A673 (cell line): Measurements from ENCODE around the gene KANTR. TPM values are rescaled to one million over a fixed set of nuclear protein-coding genes. Genes with fewer than 3 reads are reported as not detected.

Experiments used
- BruUV-seq: library from RNA; stranded (reverse); fragments of 400-500 nt; replicated peaks from 2 replicates; lab custom pipeline; 2021; lab: Mats Ljungman, UMichigan
- CTCF ChIA-PET: fragments of 300-600 bp; sonication (Branson Sonifier 250); formaldehyde crosslinking; loops from one replicate; lab custom pipeline; 2022; ENCODE audit warnings: antibody characterized with exemption; lab: Charles Lee
- POLR2A ChIA-PET: fragments of 300-600 bp; sonication (Branson Sonifier 250); formaldehyde crosslinking; loops from one replicate; lab custom pipeline; 2022; ENCODE audit warnings: antibody characterized with exemption; ENCODE audit not compliant: low non-redundant PET; lab: Charles Lee
- DNase-seq: peaks from one replicate; pipeline ENCODE4 v3.0.0-alpha.2; 2015; ENCODE audit warnings: low spot score
- H3K27ac ChIP-seq: fragments of 200-600 bp; sonication (generic); 2 replicates; pipeline ENCODE4 v1.5.1; 2016; ENCODE audit warnings: mixed run types, low read depth, mild to moderate bottlenecking, mixed read lengths, antibody characterized with exemption, low read length; ENCODE audit not compliant: poor library complexity, severe bottlenecking
- H3K27me3 ChIP-seq: fragments of 200-600 bp; sonication (generic); replicated peaks from 2 replicates; pipeline ENCODE4 v1.6.1; 2017; ENCODE audit warnings: mixed run types, low read depth, mild to moderate bottlenecking, mixed read lengths, antibody characterized with exemption, low read length; ENCODE audit not compliant: insufficient read depth, poor library complexity
- H3K36me3 ChIP-seq: fragments of 200-600 bp; sonication (generic); 2 replicates; pipeline ENCODE4 v1.6.1; 2016; ENCODE audit warnings: mixed run types, mild to moderate bottlenecking, mixed read lengths, antibody characterized with exemption, low read length; ENCODE audit not compliant: insufficient read depth, poor library complexity, severe bottlenecking
- H3K4me1 ChIP-seq: fragments of 200-600 bp; sonication (generic); 2 replicates; pipeline ENCODE4 v1.6.1; 2017; ENCODE audit warnings: mixed run types, mild to moderate bottlenecking, mixed read lengths, antibody characterized with exemption, low read length; ENCODE audit not compliant: insufficient read depth, poor library complexity, severe bottlenecking
- H3K4me3 ChIP-seq: fragments of 200-600 bp; sonication (generic); 2 replicates; pipeline ENCODE4 v1.5.1; 2016; ENCODE audit warnings: low read depth, mixed run types, mild to moderate bottlenecking, mixed read lengths, low read length; ENCODE audit not compliant: poor library complexity, severe bottlenecking
- H3K9me3 ChIP-seq: fragments of 200-600 bp; sonication (generic); 2 replicates; pipeline ENCODE4 v1.6.1; 2016; ENCODE audit warnings: mixed run types, low read depth, mild to moderate bottlenecking, mixed read lengths, antibody characterized with exemption, low read length; ENCODE audit not compliant: poor library complexity, severe bottlenecking
- CTCF ChIP-seq: fragments of 300-800, 200-600 bp; sonication (generic); conservative IDR thresholded peaks from 2 replicates; pipeline ENCODE4 v1.5.1; 2017; ENCODE audit warnings: low read depth, mild to moderate bottlenecking, antibody characterized with exemption, low read length, moderate library complexity, mixed read lengths
- EZH2 ChIP-seq: fragments of 200-600 bp; sonication (generic); IDR thresholded peaks from 2 replicates; pipeline ENCODE4 v1.6.1; 2017; ENCODE audit warnings: borderline replicate concordance, low read depth, mild to moderate bottlenecking, mixed read lengths, antibody characterized with exemption, low read length; ENCODE audit not compliant: poor library complexity, severe bottlenecking
- intact Hi-C: fragments of 100-400 bp; cut with micrococcal nuclease; formaldehyde crosslinking; loops from one replicate; pipeline ENCODE4 v1.10.0; 2022; ENCODE audit not compliant: unreplicated experiment
- total RNA-seq: library from RNA; stranded (reverse); gene quantifications from 2 replicates; pipeline ENCODE4 v1.2.3, GENCODE V29; 2021

KANTR gene
- total RNA-seq, 1 experiment from 2014 or later, result 15.4 TPM

GRCh38 chrX:53055244-53055849 is 38.6 kb upstream of the KANTR start:
- no TSS peak for BruUV-seq
- no peaks in the 10 kb centered on the region for H3K4me1 ChIP-seq
- CTCF ChIA-PET, result no interaction called here
- H3K27me3 ChIP-seq, result no peaks in the 10 kb centered on the region
- DNase-seq, result no peak
- intact Hi-C loops, result no loop called here
- POLR2A ChIA-PET, result no interaction called here
- no peak overlapping the region for H3K27ac ChIP-seq
- H3K4me3 ChIP-seq, result no peak overlapping the region
- H3K36me3 ChIP-seq, result no peaks in the 10 kb centered on the region
- TF ChIP-seq EZH2 (no peak), CTCF (no peak)
- H3K9me3 ChIP-seq, result no peaks in the 10 kb centered on the region

- BruUV-seq, result no TSS peak
- no peaks in the 10 kb centered on the region for H3K9me3 ChIP-seq
- TF ChIP-seq CTCF (no peak), EZH2 (no peak)
- no peaks in the 10 kb centered on the region for H3K36me3 ChIP-seq
- H3K27ac ChIP-seq, result no peak overlapping the region
- H3K4me1 ChIP-seq, result no peaks in the 10 kb centered on the region
- no peak overlapping the region for H3K4me3 ChIP-seq
- intact Hi-C loops, result no loop called here
- ChIA-PET CTCF (no interaction called here), POLR2A (no interaction called here)
- DNase-seq, result no peak
- H3K27me3 ChIP-seq, result no peaks in the 10 kb centered on the region
These were observed 37.6 kb upstream of the KANTR start for GRCh38 chrX:53056292-53056691.

GRCh38 chrX:53065104-53065503 is 28.8 kb upstream of the KANTR start:
- CTCF ChIA-PET, result no interaction called here

More at GRCh38 chrX:53065104-53065503, 28.8 kb upstream of the KANTR start:
- TF ChIP-seq EZH2, result no peak
- TF ChIP-seq CTCF, result no peak
- DNase-seq, result no peak
- H3K9me3 ChIP-seq, result no peaks in the 10 kb centered on the region
- intact Hi-C loops, result no loop called here
- no peaks in the 10 kb centered on the region for H3K27me3 ChIP-seq
- no peak overlapping the region for H3K4me3 ChIP-seq
- BruUV-seq, result no TSS peak
- H3K4me1 ChIP-seq, result no peaks in the 10 kb centered on the region
- POLR2A ChIA-PET, result no interaction called here
- no peak overlapping the region for H3K27ac ChIP-seq
- no peaks in the 10 kb centered on the region for H3K36me3 ChIP-seq
